Skeletal muscle cell (primary cell): ENCODE data around the gene FABP2.
"Not testable (repeated sequence)": the region's sequence is repeated elsewhere in the genome, so short reads cannot be mapped to it uniquely, and the experiment has no call there.

Experiments used
- DNase-seq: peaks from one replicate; pipeline ENCODE4 v3.0.0-alpha.2; 2010; ENCODE audit warnings: low read depth
- H3K4me3 ChIP-seq: 2 replicates; pipeline ENCODE4 v1.5.1; 2011; ENCODE audit warnings: low read depth, mild to moderate bottlenecking, control low read depth, low read length, moderate library complexity

The FABP2 gene

DNA sequence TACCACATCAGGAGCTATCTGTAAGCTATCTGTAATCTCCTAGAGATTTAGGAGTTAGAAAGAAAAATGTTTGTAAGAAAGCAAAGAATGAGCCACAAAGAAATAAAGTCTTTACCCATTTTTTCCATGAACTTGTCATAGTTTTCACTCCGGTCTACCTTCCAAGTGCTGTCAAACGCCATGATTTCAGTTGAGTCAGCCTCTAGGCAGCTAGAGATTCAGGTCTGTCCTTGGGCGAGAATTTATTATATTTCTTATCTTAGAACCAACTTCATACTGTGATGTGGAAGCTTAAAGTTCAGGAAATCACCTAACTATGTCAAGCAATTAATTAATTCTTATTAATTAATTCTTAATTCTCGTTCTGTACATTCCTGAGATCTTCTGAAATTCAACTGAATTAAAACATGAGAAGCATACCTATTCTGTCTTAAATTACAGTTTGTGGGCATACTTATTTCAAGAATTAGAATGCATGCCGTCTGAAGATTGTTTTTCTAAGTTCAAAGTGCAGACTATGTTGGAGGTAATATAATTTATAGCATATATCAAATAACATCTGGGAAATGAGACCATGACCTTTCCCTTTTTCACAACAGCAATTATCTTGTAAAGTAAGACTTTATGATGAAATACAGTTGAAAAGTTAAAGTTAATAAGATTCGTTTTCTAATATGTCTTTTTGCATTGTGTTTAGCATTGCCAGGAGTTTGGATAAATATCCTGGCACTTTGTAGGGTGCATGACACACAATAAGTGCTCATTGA is at the start of gene FABP2:
Gene FABP2, minus strand, starts transcription at position 218 of the 767 bp plus-strand sequence. Its CDS starts 36 bp downstream, at position 182.
- no peak for DNase-seq
- no peak within 1 kb of the TSS for H3K4me3 ChIP-seq

- DNase-seq, H3K4me3 ChIP-seq: not testable (repeated sequence)
Observed at GRCh38 chr4:119370951-119371683, 49.2 kb upstream of the FABP2 start.

DNA sequence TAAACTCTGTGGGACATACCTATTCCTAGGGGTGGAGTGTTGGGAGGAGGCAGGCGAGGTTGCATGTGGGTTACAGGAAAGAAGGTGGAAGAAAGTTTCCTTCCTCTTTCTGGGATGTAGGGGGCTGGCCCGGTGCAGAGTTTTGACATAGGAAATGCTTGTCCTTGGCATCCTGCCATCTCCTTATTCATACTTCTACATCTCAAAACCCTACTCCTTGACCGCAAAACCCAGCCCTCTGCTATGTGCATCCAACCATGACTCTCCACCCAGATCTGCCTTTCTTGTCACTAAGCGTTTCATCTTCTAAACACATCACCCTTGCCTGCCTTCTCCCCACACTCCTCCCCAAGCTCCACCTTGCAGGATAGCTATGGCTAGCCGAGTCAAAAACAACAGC is 48.5 kb upstream of the FABP2 start:
- not testable (repeated sequence) for H3K4me3 ChIP-seq
- DNase-seq: peak; percentile 17

GRCh38 chr4:119366802-119367201 is 44.9 kb upstream of the FABP2 start:
- H3K4me3 ChIP-seq, DNase-seq: not testable (repeated sequence)

GRCh38 chr4:119364203-119364602 is 42.3 kb upstream of the FABP2 start:
- not testable (repeated sequence) for DNase-seq, H3K4me3 ChIP-seq

DNA sequence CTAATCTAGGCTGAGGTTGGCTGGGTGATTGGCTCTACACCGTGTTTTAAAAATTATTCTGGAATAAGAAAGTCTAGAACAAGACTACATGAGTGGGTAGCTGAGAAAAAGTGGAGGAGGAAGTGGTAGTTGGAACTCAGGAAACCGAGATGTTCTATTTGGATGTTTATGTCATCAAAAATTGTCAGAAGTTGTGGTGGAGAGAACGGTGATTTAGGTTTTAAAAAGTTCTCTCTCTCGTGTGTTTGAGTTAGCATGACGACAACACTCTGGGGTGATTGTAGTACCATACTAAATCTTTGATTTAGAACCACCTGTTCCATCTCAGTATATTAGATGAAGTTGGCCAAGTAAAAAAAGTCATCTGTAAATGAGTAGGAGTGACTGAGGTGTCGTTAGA is 41.4 kb upstream of the FABP2 start:
- DNase-seq, H3K4me3 ChIP-seq: not testable (repeated sequence)

DNA sequence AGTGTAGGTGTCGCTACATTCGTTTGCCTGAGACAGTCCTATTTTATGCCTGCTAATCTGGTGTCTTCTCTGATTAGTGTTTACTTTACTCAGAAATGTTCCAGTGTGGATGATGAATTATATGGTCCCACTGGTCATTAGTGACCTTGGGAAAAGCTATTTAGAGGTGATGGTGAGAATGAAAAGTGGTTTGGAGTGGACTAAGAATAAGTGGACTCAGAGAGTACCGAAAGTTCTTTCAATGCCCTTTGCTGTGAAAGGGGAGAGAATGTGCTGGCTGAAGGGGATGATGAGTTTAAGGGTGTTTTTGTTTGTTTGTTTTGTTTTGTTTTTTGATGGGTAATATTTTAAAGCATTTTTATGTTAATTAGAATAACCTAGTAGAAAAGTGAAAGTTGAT is 40.5 kb upstream of the FABP2 start:
- not testable (repeated sequence) for DNase-seq, H3K4me3 ChIP-seq

DNA sequence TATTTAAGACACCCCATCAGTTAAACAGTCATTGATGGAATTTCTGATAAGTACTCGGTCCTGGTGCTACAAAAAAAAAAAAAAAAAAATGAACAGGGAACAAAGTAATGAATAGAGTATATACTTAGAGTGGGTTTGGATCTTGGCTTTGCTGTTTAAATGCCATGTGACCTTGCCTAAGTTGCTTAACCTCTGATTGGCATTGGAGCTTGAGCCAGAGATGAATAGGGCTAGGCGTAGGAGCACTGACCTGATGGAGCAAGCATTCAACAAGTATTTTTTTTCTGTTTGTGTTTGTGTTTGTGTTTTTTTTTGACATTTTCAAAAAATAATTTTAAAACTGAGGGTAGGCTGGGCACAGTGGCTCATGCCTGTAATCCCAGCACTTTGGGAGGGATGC is 37.9 kb upstream of the FABP2 start:
- DNase-seq, H3K4me3 ChIP-seq: not testable (repeated sequence)

GRCh38 chr4:119356796-119357195 is 34.9 kb upstream of the FABP2 start:
- not testable (repeated sequence) for DNase-seq, H3K4me3 ChIP-seq

DNA sequence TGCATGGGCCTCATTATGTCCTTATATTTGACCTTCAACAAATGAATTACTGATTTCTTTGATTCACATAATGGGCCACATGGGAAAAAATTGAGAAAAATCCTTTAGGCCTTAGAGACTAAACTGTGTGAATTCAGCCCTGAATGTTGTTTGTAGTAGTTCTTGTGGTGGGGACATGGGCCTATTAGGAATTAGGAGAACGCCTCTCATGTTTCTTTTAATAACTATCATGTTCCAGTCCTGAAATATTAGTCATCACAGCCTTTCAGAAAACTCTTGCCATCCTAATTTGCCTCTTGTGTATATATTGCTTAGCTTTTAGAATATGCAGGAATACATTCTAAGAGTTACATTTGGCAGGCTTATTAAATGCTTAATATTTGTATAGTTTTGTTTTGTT is 34.1 kb upstream of the FABP2 start:
- not testable (repeated sequence) for DNase-seq, H3K4me3 ChIP-seq

DNA sequence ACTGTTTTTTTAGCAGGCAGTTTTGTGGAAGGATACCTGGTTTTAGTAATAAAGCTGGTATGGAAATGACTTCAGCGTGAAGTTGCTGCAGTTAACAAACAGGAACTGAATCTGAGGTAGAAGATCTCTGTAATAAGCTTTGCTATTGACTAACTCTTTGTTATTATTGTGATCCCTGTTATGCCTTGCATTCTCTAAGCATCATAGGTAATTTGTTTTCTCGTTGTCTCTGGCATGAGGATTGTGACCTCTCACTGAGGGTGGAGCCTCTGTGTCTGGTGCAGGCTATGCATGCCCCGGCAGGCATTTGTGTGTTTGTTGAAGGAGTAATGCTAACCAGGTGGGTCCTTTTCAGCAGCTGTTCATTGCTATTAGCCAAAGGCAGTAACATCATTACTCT is 31.4 kb upstream of the FABP2 start:
- not testable (repeated sequence) for H3K4me3 ChIP-seq, DNase-seq

- H3K4me3 ChIP-seq, DNase-seq: not testable (repeated sequence)
Observed at GRCh38 chr4:119348169-119348568, 26.2 kb upstream of the FABP2 start.

- not testable (repeated sequence) for H3K4me3 ChIP-seq, DNase-seq
Observed at GRCh38 chr4:119343293-119343692, 21.4 kb upstream of the FABP2 start.

DNA sequence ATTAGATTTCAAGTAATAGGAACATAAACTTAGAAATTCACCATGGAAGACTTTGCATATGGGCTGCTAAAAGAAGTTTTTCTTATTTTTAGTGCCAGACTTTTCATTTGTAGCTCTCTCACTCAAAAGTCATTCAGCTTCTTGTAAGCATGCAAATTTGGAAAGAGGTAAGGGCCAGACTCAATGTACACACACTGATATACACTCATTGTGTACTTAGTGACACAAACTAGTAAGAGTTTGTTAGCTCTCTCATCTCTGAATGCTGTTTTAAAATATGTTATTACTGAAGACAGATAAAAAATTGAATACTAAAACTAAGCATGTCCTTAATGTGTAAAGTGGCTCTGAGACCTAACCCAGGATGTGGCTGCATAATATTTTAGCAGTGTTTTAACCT is 18.0 kb upstream of the FABP2 start:
- H3K4me3 ChIP-seq, DNase-seq: not testable (repeated sequence)

GRCh38 chr4:119337010-119337409 is 15.1 kb upstream of the FABP2 start:
- DNase-seq: no peak
- H3K4me3 ChIP-seq: no peak overlapping the region

DNA sequence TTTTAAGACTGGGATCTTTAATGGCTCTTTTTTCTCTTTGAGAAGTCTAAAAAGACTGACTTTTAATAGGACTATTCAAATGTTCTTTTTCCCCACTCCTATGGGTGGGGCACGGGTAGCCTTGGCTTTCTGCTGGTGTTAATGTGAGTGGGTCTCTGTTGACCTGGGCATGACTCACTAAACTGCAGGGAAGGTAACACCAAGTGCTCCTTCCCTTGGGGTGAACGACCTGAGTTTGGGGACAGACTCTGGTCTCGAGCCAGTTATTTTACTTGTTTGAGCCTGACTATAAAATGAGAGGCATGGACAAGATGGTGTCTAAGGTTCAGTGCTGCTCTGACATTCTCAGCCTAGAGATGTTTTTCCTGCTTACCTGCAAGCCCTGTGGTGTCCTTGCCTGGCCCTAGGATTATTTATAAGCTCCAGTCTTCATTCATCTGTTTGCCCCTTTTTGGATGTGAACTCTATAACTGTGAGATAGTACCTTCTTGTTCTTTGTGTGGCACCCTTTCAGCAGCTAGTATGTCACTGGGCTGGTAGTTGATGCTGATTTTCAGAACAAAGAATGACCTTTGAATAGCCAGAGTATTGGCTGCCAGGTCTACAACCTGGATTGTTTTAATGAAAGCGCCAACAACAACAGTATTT is 14.5 kb upstream of the FABP2 start:
- not testable (repeated sequence) for DNase-seq, H3K4me3 ChIP-seq

DNA sequence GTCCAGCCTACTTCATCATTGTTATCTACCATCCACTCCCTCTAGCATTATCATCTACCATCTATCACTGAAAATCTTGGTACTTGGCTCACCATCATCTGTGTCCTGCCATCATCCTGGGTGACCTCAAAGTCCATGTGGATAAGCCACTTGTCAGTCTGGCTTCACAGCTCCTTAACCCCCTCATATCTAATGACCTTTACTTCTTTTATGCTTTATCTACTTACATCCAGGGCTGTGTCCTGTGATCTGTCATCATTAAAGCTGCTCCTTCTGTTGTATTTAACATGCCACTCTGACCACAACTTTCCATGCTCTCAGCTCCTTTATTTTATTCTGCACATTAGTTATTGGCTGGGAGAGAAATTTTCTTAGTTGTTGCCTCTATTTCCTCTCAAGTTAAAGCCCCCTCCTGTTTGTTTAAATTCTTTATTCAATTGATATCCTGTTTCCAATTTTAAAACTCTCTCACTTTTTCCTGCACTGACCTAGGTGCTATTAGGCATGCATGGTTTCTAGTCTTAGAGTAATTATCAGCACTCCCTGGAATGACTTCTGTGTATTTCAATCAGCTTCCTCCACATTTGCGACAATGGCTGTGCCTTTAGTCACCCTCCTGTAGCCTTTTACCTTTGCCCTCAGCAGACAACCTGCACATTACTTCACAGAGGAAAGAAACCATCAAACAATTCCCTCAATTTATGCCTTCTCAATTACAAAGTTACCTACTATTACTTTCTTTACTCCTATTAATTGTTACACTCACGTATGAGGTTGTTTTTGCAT is 8.1 kb upstream of the FABP2 start:
- DNase-seq: no peak
- no peak overlapping the region for H3K4me3 ChIP-seq

DNA sequence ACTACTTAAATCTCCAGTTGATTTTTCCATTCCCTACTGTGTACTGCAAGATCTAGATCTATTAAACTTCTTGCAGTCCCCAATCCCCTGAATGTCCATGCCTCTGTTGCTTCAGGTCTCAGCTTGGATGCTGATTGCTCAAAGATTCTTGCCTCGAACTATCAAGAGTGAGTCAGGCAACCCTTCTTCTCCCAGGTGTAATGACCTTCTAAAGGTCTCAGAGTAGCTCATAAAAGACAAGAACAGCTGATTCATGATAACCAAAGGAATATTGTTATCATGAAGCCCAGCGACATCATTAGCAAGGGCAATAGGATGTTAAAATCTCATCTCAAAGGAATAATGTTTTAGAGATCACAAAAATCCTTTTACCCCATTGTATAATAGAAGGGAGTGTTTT is 6.8 kb upstream of the FABP2 start:
- no peak overlapping the region for H3K4me3 ChIP-seq
- no peak for DNase-seq

- H3K4me3 ChIP-seq: no peak overlapping the region
- no peak for DNase-seq
Observed at GRCh38 chr4:119317990-119318389, 3.9 kb downstream of the FABP2 start.

DNA sequence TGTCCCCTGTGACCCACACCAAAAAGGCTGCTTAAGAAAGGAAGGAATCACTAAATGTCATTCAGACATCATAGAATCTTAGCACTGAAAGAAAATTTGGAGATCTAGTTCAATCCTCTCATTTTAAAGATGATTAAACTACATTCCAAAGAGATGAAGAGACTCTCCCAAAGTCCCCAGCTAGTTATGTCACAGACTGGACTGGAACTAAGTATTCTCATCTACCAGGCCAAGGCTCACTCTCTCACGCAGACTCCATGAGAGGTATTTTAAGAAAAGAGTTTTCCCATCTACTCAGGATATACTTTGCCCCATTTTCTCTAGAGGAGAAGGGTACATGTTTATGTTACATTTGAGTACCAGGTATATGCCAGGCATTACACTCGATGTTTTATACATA is 6.9 kb downstream of the FABP2 start:
- DNase-seq: no peak

More for the DNA sequence above, 6.9 kb downstream of the FABP2 start:
- no peak overlapping the region for H3K4me3 ChIP-seq
